Coronary artery (tissue), 2 donors: ENCODE measurements around the gene MARCHF7.
"Not testable (repeated sequence)": the region's sequence is repeated elsewhere in the genome, so short reads cannot be mapped to it uniquely, and the experiment has no call there.

ENCODE experiments used
- DNase-seq: peaks from one replicate; pipeline ENCODE4 v3.0.0-alpha.2; 2017; ENCODE audit warnings: low spot score
- H3K27ac ChIP-seq, 2 donors: fragments of 200-600 bp; sonication (generic); one replicate each; pipeline ENCODE4 v1.5.1; 2016 to 2019
- H3K4me3 ChIP-seq: fragments of 200-600 bp; sonication (generic); 2 replicates; pipeline ENCODE4 v1.5.1; 2016; ENCODE audit warnings: mild to moderate bottlenecking, moderate library complexity
- TF ChIP-seq, protein P1 (sequence below): fragments of 200-600 bp; sonication (generic); IDR thresholded peaks from one replicate; pipeline ENCODE4 v1.5.1; 2019; ENCODE audit warnings: antibody characterized with exemption

MARCHF7 gene

DNA sequence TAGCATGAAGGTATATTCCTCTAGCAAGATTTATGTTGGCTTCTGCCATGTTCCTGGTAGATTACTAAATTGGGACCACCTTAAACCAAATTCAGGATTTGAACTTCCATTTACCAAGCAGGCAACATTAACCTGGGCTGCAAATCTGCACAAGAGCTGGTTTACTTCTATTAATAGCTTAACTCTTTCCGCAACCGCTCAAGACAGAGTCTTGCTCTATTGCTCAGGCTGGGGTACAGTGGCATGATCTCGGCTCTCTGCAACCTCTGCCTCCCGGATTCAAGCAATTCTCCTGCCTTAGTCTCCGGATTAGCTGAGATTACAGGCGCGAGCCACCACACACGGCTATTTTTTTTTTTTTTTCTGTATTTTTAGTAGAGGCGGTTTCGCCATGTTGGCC is 8.4 kb downstream of the MARCHF7 start:
- DNase-seq: no peak
- Histone ChIP-seq H3K4me3 (no peak overlapping the region), H3K27ac (no peak overlapping the region)
- TF ChIP-seq, protein P1, sequence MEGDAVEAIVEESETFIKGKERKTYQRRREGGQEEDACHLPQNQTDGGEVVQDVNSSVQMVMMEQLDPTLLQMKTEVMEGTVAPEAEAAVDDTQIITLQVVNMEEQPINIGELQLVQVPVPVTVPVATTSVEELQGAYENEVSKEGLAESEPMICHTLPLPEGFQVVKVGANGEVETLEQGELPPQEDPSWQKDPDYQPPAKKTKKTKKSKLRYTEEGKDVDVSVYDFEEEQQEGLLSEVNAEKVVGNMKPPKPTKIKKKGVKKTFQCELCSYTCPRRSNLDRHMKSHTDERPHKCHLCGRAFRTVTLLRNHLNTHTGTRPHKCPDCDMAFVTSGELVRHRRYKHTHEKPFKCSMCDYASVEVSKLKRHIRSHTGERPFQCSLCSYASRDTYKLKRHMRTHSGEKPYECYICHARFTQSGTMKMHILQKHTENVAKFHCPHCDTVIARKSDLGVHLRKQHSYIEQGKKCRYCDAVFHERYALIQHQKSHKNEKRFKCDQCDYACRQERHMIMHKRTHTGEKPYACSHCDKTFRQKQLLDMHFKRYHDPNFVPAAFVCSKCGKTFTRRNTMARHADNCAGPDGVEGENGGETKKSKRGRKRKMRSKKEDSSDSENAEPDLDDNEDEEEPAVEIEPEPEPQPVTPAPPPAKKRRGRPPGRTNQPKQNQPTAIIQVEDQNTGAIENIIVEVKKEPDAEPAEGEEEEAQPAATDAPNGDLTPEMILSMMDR: no peak

DNA sequence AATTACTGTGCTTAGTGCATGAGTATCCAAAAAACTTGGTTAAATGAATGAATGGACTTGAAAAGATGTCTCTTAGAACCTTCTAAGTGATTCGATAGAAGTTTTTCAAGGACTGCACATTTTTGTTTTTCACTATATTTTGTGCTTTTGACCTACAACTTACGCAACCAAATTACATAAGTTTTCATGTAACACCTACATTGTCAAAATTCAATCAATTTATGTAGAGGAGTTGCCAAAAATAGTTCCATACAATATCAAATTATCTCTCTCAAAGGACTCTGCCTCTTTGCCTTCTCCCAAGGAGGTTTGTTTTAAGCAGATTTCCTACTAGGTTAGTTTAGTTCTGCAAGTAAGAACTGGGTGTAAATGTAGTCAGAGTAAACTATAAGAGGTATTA is 10.3 kb downstream of the MARCHF7 start:
- TF ChIP-seq, protein P1: no peak
- DNase-seq: no peak
- no peak overlapping the region for H3K4me3 ChIP-seq
- no peak overlapping the region for H3K27ac ChIP-seq

DNA sequence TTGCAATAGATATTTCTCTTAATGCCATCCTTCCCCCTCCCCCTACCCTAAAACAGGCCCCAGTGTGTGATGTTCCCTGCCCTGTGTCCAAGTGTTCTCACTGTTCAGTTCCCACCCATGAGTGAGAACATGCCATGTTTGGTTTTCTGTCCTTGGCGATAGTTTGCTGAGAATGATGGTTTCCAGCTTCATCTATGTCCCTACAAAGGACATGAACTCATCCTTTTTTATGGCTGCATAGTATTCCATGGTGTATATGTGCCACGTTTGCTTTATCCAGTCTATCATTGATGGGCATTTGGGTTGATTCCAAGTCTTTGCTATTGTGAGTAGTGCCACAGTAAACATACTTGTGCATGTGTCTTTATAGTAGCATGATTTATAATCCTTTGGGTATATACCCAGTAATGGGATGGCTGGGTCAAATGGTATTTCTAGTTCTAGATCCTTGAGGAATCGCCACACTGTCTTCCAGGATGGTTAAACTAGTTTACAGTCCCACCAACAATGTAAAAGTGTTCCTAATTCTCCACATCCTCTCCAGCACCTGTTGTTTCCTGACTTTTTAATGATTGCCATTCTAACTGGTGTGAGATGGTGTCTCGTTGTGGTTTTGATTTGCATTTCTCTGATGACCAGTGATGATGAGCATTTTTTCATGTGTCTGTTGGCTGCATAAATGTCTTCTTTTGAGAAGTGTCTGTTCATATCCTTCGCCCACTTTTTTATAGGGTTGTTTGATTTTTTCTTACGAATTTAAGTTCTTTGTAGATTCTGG is 12.7 kb downstream of the MARCHF7 start:
- not testable (repeated sequence) for DNase-seq, H3K27ac ChIP-seq, H3K4me3 ChIP-seq

DNA sequence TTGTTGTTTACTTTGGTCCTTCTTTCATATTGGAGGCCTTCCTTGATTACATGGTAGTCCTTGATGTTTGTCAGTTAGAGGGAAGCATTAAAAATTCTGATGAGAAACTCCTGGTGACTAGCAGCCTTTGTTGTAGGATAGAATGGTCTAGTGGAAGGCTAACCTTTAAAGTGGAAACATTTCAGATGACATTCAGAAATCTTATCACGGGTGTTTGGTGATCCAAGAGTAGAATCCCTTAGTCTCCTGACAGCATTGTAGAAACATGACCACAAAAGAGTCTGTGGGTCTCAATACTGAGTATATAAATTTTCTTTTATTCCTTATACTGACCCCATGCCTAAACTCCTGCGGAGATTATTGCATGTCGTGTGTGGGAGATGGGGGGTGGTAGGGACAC is 13.4 kb downstream of the MARCHF7 start:
- H3K27ac ChIP-seq: no peak overlapping the region
- TF ChIP-seq, protein P1: no peak
- no peak for DNase-seq

DNA sequence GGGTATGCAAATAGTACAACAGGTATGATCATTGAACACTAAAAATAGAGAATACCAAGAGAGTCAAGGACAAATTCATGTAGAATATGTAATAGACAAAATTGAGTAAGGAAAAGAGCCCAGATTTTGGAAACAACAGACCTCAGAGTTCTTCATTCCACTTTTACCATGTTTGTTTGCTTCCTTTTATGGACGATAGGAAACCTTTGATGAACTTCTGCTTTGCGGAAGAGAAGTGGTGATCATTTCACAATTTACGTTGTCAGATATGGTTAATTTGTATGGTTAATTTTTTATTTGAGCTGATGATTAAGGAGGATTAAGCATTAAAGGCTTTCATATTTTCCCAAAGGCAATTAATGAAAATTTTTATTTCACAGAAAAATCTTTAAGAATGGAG is 16.3 kb downstream of the MARCHF7 start:
- TF ChIP-seq, protein P1: no peak
- DNase-seq: no peak
- Histone ChIP-seq H3K4me3 (no peak overlapping the region), H3K27ac (no peak overlapping the region)

More for the DNA sequence above, 13.4 kb downstream of the MARCHF7 start:
- no peak overlapping the region for H3K4me3 ChIP-seq

DNA sequence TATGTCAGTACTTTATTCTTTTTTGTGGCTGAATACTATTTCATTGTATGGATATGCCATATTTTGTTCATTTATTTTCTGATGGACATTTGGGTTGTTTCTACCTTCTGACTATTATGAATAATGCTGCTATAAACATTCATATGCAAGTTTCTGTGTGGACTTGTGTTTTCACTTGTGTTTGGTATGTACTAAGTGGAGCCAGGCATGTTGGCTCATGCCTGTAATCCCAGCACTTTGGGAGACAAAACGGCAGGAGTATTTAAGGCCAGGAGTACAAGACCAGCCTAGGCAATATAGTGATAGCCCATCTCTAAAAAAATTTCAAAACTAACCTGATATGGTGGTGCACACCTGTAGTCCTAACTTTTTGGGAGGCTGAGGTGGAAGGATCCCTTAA is 23.3 kb downstream of the MARCHF7 start:
- DNase-seq: no peak
- TF ChIP-seq, protein P1: no peak
- no peak overlapping the region for H3K4me3 ChIP-seq
- H3K27ac ChIP-seq: no peak overlapping the region

DNA sequence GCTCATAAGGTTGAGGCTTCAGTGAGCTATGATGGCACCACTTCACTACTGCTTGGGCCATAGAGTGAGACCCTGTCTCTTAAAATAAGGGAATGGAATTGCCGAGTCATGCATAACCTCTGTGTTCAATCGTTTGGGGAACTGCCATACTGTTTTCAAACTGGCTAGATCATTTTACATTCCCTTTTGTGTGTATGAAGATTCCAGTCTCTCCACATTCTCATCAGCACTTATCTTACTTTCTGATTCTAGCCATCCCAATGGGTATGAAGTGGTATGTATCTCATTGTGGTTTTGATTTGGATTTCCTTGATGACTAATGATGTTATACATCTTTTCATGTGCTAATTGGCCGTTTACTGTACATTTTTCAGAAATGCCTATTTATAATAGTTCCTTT is 23.7 kb downstream of the MARCHF7 start:
- TF ChIP-seq, protein P1: no peak
- DNase-seq: no peak
- Histone ChIP-seq H3K4me3 (no peak overlapping the region), H3K27ac (no peak overlapping the region)
